HG02610 (cell line): ENCODE data around the gene LACRT.

Source experiments
- ATAC-seq: cut with Tn5 transposase; IDR thresholded peaks from one replicate; pipeline ENCODE4 v1.9.1; 2021; ENCODE audit warnings: mild to moderate bottlenecking, moderate library complexity; ENCODE audit not compliant: unreplicated experiment

The LACRT gene

DNA sequence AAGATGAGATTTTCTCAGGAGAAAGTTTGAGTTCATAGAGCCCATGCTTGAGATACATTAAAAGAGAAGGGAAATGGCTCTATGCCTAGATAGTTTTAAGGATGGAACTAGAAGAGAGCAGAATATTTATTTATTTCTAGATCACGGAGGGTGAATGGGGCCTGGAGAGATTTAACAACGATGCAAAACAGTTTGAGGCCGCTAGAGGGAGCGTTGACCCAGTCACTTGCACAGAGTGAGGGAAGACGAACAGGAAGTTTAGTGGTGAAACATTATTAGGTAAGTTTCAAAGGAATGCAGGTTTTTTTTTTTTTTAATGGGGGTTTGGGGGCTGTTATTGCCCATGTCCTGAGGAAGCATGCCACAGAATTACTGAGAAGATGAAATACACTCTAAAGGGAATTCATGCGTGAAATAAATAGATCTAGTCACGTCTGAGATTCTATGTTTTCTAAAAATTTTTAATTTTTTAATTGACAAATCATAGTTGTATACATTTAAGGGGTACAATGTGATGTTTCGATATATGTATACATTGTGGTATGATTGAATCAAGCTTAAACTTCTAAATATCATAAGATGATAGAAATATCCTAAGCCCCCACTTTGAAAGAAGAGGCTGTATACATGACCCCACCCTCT is 31.4 kb downstream of the LACRT start:
- ATAC-seq, result peak; percentile 92

DNA sequence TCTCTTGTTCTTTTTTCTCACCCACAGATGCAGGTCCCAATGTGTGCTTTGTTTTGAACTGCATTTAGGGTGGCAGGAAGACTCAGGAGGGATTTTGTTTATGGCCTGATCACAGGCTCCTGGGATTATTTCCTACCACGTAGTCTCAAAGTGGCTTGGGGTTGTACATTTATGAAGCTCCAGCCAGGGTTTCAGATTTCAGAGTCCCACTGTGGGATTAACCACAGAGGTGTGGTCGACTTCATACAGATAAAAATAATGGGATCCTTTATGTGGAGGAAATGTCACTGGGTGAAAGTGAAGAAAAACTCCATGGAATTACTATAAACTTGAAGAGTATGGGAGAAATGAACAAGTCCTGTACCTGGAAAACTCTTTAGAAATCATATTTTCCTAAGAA is 32.0 kb downstream of the LACRT start:
- ATAC-seq, result no peak

DNA sequence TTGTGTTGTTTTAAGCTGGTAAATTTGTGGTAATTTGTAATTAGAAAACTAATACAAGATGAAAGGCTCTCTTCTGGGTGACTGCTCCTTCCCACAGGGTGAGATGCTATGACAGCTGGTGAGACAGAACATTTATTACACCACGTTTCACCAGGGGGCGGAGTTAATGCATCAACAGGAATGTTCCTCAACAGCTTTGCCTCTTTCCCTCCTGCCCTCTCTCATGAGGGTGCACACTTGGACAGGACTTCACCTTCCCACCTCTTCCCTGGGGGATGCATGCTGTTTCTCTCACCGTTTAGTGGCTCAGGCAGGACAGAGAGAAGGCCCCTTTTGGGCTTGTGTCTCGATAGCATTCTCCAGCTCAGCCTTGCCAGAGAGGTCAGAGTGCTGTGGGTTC is 32.9 kb downstream of the LACRT start:
- ATAC-seq, result no peak

GRCh38 chr12:54598970-54599369 is 35.7 kb downstream of the LACRT start:
- ATAC-seq, result no peak

DNA sequence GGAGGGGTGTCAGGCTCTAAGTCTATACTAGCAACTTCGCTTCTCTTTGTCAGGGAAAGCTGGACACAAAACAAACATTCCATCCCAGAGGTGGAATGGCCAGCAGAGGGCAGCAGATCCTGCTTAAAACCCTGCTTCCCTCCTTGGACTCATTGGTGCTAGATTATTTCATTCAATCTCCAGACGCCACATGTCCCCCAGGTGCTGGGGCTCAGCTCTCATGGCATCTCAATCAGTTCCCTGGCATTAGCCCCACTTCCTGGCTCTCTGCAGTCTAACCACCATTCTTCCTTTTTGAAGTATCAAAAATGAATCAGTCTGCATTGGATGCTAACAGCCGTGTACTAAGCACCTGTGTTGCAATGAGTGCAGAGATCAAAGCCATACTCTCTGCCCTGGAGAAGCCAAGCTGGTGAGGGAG is 38.2 kb downstream of the LACRT start:
- ATAC-seq, result no peak

- ATAC-seq, result no peak
These were observed 39.2 kb downstream of the LACRT start for GRCh38 chr12:54595471-54595870.

DNA sequence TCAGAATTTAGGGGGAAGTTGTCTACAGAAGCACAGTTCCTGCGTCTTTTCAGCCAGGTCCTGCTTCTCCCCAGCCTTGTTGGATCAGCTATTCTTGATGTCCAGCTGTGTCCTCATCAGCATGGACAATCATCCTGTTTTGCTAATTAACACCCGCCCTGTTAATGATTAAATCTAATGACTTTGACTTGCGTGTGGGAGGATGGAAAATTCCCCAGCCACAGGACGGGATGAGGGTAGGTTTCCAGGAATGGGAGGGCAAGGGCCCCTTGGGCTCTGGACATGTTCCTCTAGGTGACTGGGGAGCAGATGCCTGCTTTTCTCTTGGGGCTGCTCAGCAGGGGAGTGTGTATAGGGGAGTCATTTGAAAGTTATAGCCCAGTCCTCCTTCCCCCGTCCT is 41.0 kb downstream of the LACRT start:
- no peak for ATAC-seq

GRCh38 chr12:54593135-54593534 is 41.6 kb downstream of the LACRT start:
- ATAC-seq, result no peak

DNA sequence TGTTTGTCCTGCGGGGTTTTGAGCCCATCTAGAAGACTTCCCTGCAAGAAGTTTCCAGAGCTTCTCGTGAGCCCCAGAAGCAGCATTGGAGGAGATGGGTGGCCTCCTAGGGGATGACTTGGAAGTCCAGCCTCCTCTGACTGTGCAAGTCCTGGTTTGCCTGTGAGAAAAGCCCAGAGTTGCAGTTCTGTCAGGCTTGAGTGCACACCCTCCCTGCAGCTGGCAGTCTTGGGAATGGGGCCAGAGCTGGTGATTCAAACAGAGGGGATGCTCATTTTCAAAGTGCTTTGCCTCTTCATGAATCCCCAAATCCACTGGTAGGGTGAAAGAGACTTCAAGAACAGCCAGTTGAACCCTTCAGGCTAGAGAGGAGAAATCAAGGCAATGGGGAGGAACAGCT is 42.4 kb downstream of the LACRT start:
- ATAC-seq, result no peak

- no peak for ATAC-seq
These were observed 43.6 kb downstream of the LACRT start for GRCh38 chr12:54590978-54591591.

GRCh38 chr12:54589964-54590363 is 44.7 kb downstream of the LACRT start:
- ATAC-seq, result no peak

DNA sequence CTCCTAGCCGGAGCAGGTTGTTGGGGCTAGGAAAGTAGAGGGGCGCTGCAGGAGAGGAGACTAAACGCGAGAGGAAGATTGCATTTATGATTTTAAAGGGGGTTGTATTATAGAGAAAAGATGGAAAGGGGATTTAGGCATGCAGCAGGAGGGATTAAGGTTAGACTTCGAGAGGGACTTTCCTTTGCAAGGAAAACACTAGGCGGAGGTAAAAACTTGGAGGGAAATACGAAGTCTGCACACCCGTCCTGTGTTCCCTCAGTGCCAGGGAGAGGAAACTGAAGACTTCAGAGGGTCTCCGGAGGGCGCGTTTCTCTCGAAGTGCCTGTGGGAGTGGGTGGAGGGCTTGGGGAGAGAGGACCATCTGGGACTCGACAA is 45.8 kb downstream of the LACRT start:
- no peak for ATAC-seq

GRCh38 chr12:54588110-54588889 is 46.4 kb downstream of the LACRT start, which contains the start of gene PPP1R1A:
Gene PPP1R1A (minus strand): TSS chr12:54588659. CDS start chr12:54588488, 171 bp downstream.
- no peak for ATAC-seq

- no peak for ATAC-seq
These were observed 47.3 kb downstream of the LACRT start for GRCh38 chr12:54587315-54587873.

- ATAC-seq, result no peak
These were observed 48.1 kb downstream of the LACRT start for GRCh38 chr12:54586620-54587019.

DNA sequence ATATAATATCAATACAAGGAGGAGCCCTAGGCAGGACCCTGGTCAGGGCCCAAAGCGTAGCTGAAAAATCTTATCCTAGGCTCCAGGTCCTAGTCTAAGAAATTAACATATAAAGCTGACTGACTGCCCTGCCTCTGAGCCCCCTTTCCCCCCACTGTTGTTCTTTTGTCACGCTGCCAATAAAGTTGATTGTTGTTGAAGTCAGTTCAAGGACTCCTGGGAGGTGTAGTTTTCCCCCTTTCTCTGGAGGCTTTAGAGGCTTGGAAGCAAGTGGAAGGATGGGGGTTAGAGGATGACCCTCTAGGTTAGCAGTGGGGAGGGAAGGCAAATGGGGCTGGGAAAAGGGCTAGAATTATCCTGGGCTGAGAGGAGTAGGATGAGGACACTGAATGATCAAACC is 49.5 kb downstream of the LACRT start:
- ATAC-seq, result no peak

DNA sequence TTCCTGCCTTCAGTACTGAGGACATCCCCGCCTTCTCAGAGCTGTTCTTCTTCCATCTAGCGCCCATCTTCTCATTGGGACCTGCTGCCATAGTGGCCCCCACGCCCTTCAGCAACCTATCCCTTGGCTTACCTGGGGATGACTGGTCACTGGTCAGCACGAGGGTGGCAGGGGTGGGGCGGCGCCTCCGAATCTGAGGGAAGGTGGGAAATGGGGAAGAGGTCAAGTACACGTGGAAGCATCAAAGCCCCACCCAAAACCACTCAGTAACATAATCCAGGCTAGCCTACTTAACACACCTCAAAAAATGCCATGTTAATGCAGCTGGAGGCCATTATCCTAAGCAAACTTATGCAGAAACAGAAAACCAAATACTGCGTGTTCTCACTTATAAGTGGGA is 50.6 kb downstream of the LACRT start:
- no peak for ATAC-seq

DNA sequence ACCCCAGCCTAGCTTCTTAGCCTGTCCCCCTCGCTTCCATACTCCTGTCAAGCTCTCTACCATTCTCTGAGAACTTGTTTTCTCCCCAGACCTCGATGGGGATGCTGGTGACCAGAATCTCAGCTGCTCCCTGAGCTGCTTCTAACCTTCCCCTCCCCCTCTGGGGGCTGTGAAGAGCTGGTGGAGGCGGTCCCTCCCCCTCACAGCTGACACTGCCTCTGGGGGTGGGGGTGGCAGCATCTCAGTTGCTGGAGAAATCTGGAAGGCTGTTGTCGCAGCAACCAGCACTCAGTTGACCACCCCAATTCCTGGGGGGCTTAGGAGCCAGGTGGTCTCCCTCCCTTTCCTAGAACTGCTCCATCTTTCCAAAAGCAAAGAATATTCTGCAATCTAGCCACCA is 51.0 kb downstream of the LACRT start:
- no peak for ATAC-seq

- ATAC-seq, result no peak
These were observed 53.3 kb downstream of the LACRT start for GRCh38 chr12:54581412-54581811.
